Measurements from ENCODE around the gene RAB21.

The RAB21 gene
- total RNA-seq: 112 to 152 reads per million in 2 experiments

- DNase-seq (ENCODE audit: low read depth): peak; percentile 99
Observed at GRCh38 chr12:71754461-71755145, at the start of gene RAB21. RAB21 (plus strand) TSS chr12:71754863; CDS start chr12:71755130, 267 bp downstream.

GRCh38 chr12:71704920-71705319 is 49.7 kb upstream of the RAB21 start:
- DNase-seq (ENCODE audit: low read depth): no peak

GRCh38 chr12:71708658-71709057 is 46.0 kb upstream of the RAB21 start:
- no peak for DNase-seq (ENCODE audit: low read depth)

- DNase-seq (ENCODE audit: low read depth): no peak
Observed at GRCh38 chr12:71710276-71711125, 44.2 kb upstream of the RAB21 start.

- DNase-seq (ENCODE audit: low read depth): no peak
Observed at GRCh38 chr12:71718611-71719010, 36.1 kb upstream of the RAB21 start.

- DNase-seq (ENCODE audit: low read depth): no peak
Observed at GRCh38 chr12:71719647-71720370, 34.9 kb upstream of the RAB21 start.

GRCh38 chr12:71721783-71722505 is 32.7 kb upstream of the RAB21 start:
- DNase-seq (ENCODE audit: low read depth): no peak

- no peak for DNase-seq (ENCODE audit: low read depth)
Observed at GRCh38 chr12:71725011-71725410, 29.7 kb upstream of the RAB21 start.

GRCh38 chr12:71726548-71726947 is 28.1 kb upstream of the RAB21 start:
- DNase-seq (ENCODE audit: low read depth): no peak

- no peak for DNase-seq (ENCODE audit: low read depth)
Observed at GRCh38 chr12:71727958-71728357, 26.7 kb upstream of the RAB21 start.

GRCh38 chr12:71730936-71731335 is 23.7 kb upstream of the RAB21 start:
- DNase-seq (ENCODE audit: low read depth): no peak

- no peak for DNase-seq (ENCODE audit: low read depth)
Observed at GRCh38 chr12:71731439-71732356, 23.0 kb upstream of the RAB21 start.

GRCh38 chr12:71732357-71732712 is 22.3 kb upstream of the RAB21 start:
- no peak for DNase-seq (ENCODE audit: low read depth)

- DNase-seq (ENCODE audit: low read depth): no peak
Observed at GRCh38 chr12:71737197-71737596, 17.5 kb upstream of the RAB21 start.

- no peak for DNase-seq (ENCODE audit: low read depth)
Observed at GRCh38 chr12:71742998-71743397, 11.7 kb upstream of the RAB21 start.

- DNase-seq (ENCODE audit: low read depth): no peak
Observed at GRCh38 chr12:71744522-71745300, 10.0 kb upstream of the RAB21 start.

GRCh38 chr12:71746974-71747611 is 7.6 kb upstream of the RAB21 start:
- peak; percentile 26 for DNase-seq (ENCODE audit: low read depth)

- no peak for DNase-seq (ENCODE audit: low read depth)
Observed at GRCh38 chr12:71748081-71748850, 6.4 kb upstream of the RAB21 start.

- no peak for DNase-seq (ENCODE audit: low read depth)
Observed at GRCh38 chr12:71749666-71750065, 5.0 kb upstream of the RAB21 start.
